NCI-H82 treated with DMSO at 0.1 percent for 48 hours (cell line): ENCODE results near the gene TLK2.
"Not testable (repeated sequence)": the region's sequence is repeated elsewhere in the genome, so short reads cannot be mapped to it uniquely, and the experiment has no call there.

Source experiments
- DNase-seq: peaks from one replicate; lab custom pipeline; 2025; ENCODE audit not compliant: unreplicated experiment; lab: John Stamatoyannopoulos, UW

The TLK2 gene

DNA sequence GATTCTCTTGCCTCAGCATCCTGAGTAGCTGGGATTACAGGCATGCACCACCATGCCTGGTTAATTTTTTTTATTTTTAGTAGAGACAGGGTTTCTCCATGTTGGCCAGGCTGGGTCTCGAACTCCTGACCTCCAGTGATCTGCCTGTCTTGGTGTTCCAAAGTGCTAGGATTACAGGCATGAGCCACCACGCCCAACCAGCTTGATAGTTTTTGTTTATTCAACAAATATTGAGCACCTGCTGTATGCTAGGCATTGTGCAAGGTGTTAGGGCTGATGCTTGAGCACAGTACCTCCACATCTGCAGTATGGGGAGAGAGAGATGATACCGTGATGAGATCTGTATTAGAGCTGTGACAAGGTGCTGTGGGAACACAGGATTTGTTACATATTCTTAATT, 3.9 kb downstream of the TLK2 start:
- not testable (repeated sequence) for DNase-seq

DNA sequence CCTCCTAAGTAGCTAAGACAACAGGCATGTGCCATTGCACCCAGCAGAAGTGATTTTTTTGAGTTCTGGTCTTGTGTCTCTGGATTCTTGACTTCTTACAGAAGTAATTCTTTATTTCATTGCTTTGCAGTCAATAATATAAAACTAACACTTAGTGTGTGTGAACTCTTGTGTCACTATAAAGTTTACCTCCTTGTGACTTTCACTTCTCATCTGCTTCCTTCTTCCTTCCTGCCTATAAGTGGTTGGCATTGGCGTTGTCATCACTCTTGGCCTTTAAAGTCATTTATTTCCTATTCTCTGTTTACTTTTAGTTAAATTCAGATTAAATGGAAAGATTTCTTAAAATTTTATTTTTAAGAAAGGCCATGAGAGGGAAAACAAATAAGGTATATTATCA, 12.4 kb downstream of the TLK2 start:
- not testable (repeated sequence) for DNase-seq

DNA sequence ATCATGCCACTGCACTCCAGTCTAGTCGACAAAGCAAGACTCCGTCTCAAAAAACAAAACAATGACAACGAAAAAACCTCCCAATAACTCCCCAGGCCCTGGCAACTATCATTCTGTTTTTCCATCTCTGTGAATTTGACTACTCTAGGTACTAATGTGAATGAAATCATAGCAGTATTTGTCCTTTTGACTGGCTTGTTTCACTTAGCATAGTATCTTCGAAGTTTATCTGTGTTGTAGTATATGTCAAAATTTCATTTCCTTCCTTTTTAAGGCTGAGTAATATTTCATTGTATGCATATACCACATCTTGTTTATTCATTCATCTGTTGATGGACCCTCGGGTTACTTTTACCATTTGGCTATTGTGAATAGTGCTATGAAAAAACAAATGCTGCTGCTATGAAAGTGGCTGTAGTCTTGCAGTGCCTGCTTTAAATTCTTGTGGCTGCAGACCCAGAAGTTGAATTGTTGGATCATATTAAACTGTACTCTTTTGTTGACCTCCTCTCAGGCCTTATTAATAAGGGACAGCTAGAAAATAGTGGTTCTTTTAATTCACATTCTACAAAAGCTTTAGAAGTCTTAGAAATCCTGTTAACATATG, 14.5 kb downstream of the TLK2 start:
- DNase-seq: not testable (repeated sequence)

DNA sequence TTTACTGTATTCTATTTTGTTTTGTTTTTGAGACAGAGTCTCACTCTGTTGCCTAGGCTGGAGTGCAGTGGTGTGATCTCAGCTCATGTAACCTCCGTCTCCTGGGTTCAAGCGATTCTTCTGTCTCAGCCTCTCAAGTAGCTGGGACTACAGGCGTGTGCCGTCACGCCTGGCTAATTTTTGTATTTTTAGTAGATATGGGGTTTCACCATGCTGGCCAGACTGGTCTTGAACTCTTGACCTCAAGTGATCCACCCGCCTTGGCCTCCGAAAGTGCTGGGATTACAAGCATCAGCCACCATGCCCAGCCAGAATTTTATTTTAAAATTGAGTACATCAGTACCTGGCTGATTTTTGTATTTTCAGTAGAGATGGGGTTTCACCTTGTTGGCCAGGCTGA, 15.4 kb downstream of the TLK2 start:
- DNase-seq: not testable (repeated sequence)

DNA sequence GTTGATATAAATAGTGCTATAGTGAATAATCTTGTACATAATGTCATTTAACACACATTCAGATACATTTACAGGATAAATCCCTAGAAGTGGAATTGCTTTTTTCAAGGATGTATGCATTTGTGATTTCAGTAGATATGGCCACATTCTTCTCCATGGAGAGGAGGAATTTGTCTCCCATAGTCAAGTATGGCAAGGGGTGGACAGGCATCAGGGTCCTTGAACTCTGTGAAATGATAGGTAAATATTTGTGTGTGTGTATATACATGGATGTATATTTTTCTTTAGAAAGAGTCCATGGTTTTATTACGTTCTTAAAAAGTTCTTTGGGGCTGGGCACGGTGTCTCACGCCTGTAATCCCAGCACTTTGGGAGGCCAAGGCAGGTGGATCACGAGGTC, 17.7 kb downstream of the TLK2 start:
- DNase-seq: not testable (repeated sequence)

DNA sequence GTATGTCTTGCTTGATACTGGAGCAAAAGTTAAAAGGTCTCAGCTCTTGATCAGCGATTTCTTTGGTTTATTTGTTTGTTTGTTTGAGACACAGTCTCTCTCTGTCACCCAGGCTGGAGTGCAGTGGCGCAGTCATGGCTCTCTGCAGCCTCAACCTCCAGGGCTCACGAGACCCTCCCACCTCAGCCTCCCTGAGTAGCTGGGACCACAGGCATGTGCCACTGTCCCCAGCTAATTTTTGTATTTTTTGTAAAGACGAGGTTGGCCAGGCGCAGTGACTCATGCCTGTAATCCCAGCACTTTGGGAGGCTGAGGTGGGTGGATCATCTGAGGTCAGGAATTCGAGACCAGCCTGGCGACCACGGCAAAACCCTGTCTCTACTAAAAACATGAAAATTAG, 20.2 kb downstream of the TLK2 start:
- DNase-seq: not testable (repeated sequence)

DNA sequence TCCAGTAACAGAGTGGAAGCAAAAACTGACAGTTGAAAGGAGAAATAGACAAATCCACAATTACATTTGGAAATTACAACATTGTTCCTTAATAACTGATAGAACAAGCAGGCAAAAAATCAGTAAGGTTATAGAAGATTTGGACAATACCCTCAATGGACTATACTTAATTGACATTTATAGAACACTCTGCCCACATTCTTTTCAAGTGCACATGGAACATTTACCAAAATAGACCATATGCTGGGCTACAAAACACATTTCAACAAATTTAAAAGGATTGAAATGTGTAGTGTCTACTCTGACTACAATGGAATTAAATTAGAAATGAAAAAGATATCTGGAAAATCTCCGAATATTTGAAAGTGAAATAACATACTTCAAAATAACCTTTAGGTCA, 21.8 kb downstream of the TLK2 start:
- DNase-seq: not testable (repeated sequence)

DNA sequence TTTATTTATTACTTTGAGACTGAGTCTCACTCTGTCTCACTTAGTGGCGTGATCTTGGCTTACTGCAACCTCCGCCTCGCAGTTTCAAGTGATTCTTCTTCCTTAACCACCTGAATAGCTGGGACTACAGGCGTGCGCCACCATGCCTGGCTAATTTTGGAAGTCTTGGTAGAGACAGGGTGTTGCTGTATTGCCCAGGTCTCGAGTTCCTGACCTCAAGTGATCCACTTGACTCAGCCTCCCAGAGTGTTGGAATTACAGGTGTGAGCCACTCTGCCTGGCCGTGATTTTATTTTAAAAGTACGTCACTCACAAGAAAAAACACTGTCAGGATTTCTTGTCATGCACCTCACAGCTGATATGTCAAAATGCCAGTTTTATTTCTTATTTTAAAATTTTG, 26.2 kb downstream of the TLK2 start:
- not testable (repeated sequence) for DNase-seq

DNA sequence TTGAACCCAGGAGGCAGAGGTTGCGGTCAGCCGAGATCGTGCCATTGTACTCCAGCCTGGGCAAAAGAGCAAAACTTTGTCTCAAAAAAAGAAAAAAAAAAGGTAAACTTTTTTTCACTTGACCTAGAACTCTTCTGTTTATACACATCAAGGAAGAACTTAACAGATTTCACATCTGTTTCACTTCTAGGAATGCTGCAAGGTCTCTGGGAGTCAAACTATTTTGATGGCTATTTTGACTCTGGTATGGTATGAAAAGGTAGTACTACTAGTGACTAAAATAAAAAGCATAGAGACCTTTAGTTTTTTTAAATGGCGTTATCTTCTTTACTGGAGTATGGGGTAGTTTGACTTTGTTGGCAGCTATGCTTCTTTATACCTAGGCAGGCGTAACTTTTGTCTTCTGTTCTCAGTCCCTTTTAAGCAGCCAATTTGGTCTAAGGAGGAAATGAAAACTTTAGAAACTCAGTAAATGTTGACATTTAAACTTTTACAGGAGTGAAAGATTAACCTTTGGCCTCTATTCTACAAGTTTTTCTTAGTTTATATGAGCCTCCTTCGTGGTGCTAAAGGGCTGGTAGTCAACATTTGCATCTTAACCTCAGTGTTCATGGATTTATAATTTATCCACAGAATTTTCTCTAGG, 28.7 kb downstream of the TLK2 start:
- DNase-seq: not testable (repeated sequence)

DNA sequence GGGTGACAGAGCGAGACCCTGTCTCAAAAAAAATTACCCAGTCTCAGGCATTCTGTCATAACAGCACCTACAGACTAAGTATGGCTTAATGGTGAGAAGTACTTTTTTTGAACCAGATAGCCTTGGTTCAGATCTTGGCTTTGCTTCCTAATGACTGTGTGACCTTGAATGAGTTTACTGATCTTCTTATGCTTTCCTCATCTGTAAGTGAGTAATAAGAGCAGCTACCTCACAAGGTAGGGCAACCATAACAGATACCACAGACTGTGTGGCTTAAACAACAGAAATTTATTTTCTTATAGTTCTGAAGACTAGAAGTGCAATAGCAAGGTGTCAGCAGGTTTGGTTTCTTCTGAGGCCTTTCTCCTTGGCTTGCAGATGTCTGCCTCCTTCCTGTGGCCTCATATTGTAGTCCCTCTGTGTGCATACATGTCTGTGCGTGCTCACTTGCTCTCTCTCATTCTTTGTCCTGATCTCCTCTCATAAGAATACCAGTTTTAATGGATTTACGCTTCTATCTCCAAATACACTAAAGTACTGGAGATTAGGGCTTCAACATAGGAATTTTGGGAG, 31.7 kb downstream of the TLK2 start:
- not testable (repeated sequence) for DNase-seq

DNA sequence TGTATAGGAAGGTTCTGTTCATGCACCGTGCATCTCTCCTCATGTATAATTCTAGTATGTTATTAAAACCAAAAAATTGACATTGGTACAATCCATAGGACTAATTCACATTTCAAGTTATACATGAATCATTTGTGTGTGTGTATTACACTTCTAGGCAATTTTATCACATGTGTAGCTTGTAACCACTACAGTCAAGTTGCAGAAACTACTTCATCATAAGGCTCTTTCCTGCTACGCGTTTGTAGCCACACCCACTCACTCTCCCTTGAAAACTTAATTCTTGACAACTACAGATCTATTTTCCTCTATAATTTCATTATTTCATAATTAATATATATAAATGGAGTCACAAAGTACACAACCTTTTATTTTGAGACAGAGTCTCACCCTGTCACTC, 32.4 kb downstream of the TLK2 start:
- DNase-seq: not testable (repeated sequence)

DNA sequence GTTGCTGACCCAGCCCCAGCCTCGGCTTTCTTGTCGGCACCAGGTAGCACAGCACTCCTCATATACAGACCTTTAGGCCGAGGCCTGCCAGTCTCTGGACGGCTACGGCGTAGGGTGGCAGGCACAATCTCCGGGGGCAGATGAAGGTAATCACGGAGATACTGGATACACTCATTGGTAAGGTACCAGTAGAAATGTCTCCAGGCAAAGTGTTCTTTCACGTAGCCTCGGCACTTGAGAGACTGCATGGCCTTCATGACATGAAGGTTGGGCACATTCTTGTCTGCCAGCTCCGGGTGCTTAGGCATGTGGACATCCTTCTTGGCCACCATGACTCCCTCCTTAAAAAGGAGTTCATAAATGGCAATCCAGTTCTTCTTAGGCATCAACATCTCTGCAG, 37.8 kb downstream of the TLK2 start:
- not testable (repeated sequence) for DNase-seq

DNA sequence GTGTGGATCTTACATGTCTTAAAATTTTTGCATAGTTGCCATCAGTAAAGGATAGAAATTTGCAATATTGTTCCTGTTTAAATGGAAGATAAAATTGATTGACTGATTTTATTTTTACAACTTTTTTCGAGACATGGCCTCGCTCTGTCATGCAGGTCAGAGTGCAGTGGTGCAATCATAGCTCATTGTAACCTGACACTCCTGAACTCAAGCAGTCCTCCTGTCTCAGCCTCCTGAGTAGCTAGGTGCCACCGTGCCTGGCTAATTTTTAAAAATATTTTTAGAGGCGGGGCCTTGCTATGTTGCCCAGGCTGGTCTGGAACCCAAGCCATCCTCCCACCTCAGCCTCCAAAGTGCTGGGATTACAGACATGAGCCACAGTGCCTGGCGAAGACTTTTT, 42.7 kb downstream of the TLK2 start:
- not testable (repeated sequence) for DNase-seq

DNA sequence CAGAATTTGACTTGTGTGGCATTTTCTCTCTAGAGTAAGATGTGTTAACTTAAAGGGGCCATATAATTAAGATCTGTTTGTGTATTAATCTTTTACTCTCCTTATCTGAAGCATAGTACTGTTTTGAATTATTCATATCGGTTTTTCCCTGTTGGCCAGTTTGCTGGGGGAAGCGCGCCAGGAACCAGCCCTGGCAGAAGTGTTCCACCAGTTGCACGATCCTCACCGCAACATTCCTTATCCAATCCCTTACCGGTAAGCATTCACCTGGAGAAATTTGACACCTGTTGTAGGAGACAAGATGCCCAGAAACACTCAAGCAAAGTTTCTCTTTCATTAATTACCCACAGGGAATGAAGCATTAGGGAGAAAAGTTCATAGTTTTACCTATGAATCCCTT, 45.5 kb downstream of the TLK2 start:
- DNase-seq: not testable (repeated sequence)

DNA sequence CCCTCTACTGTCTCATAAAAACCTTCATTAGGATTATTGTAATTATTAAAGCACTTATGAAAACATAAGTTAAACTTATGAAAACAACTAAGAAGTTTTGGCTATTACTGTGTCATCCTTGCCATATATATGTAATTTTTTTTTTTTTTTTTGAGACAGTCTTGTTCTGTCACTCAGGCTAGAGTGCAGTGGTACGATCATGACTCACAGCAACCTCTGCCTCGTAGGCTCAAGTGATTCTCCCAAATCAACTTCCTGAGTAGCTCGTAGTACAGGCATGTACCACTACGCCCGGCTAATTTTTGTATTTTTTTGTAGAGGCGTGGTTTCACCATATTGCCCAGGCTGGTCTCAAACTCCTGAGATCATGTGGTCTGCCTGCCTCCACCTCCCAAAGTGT, 46.7 kb downstream of the TLK2 start:
- DNase-seq: not testable (repeated sequence)

DNA sequence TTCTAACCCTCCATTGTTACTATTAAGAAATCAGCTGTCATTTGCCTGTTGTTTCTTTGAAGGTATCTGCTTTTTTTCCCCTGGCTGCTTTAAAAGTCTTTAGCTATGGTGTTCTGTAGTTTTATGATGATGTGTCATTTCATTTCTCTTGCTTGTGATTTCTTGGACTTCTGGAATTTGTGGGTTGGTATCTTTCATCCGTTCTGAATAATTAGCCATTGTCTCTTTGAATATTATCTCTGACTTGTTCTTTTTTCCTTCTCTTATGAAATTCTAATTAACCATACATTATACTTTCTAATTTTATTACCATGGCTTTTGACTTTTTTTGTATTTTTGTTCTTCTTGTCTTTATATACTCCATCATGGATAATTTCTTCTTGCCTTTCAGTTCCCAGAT, 52.3 kb downstream of the TLK2 start:
- DNase-seq: not testable (repeated sequence)

DNA sequence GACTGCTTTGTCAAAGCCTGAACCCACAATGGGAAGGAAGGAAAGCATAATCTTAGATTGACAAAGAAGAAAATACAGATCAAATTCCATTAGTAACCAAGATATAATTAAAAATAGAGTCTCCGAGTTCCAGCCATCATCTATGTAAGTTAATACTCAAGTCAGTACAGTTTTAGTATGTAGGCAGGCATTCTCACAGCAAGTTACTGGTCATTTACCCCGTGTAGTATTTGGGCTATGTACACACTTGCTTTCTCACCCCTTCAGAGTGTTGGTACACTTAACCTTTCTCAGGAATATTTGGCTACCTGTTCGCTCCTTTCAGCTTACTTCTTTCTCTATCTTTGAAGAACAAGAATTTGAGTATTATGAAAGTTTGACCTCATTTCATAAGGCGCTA, 57.9 kb downstream of the TLK2 start:
- not testable (repeated sequence) for DNase-seq

DNA sequence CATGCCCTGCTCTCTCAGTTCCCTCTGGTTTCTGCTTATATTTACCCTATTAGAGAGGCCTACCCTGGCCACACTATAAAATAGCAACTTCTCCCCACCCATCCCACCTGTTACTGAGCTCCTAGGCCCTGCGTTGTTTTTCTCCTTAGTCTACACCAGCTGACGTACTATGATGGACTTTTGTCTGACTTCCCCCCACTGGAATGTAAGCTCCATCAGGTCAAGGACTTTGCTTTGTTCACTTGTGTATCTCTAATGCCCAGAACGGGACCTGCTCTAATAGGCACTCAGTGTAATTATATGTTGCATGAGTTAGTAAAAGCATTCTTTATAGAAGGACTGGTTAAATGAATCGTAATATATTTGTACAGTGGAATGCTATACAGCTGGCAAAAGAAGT, 62.4 kb downstream of the TLK2 start:
- not testable (repeated sequence) for DNase-seq

DNA sequence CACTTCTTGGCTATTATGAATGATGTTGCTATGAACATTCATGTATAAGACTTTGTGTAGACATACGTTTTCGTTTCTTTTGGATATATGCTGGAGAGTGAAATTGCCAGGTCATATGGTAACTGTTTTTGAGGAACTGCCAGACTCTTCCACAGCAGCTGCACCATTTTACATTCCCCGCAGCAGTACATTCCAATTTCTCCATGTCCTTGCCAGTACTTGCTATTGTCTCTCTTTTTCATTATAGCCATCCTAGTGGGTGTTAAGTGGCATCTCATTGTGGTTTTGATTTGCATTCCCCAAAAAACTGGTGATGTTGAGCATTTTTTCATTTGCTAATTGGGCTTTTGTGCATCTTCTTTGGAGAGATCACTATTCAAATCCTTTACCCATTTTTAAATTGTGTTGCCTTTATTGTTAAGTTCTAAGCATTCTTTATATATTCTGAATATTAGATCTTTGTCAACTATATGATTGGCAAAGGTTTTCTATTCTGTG, 64.7 kb downstream of the TLK2 start:
- not testable (repeated sequence) for DNase-seq

DNA sequence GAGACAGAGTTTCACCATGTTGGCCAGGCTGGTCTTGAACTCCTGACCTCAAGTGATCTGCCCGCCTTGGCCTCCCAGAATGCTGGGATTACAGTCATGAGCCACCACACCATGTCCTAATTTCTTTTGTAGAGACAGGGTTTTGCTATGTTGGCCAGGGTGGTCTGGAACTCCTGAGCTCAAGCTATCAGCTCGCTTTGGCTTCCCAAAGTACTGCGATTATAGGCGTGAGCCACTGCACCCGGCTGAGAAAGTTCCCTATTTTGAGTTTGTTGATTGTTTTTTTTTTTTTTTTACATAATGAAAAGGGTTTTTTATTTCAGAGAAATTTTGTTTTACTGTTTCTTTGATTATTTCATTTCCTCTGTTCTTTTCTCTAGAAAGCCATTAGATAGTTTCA, 67.4 kb downstream of the TLK2 start:
- not testable (repeated sequence) for DNase-seq

DNA sequence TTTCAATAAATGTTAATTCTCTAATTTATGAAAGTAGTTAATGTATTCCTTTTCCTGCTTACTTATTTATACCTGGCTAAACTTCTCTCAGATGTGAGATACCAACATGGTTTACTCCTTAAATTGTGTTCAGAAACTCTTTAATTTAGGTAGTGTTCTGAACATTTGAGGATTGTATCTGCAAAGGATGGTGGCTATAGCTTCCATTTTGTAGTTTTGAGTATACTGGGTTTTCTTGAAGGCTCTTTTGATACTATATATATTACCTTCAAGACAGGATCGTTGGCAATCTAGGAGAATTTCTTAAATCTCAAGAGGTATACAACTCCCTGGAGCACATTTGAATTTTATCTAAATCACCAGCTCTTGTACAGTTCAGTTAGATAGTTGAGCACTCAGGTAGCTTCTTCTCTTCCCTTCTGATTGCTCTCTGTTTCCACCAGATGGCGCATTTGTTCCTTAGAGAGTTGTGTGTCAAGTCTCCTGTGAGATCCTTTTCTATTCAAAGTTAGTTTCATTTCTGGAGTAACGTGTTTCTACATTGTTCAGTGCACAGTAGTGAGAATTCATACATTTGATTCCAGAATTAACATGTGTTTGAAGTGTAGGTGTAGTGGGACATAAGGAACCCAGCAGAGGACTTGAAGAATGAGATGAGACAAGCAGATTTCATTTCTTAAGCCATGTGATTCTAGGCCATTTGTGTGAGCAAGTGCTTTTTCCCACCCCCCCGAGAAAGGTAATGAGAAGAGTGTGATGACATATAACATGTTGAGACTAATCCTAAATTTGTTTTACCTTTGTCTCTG, 74.4 kb downstream of the TLK2 start:
- DNase-seq: peak; percentile 14
